Ascending aorta (tissue), 2 donors: ENCODE data around the gene ACKR2. TPM values are rescaled to one million over a fixed set of nuclear protein-coding genes. Genes with fewer than 3 reads are reported as not detected.

ENCODE experiments used
- DNase-seq, 2 donors: peaks; one replicate each; pipeline ENCODE4 v3.0.0-alpha.2; 2019; ENCODE audit warnings: low spot score in 2 of 2
- H3K27ac ChIP-seq, 2 donors: fragments of 200-600 bp; sonication (generic); one replicate each; pipeline ENCODE4 v1.5.1; 2016 to 2017; ENCODE audit warnings: mild to moderate bottlenecking in 1 of 2
- H3K27me3 ChIP-seq: fragments of 200-600 bp; sonication (generic); one replicate; pipeline ENCODE4 v1.5.1; 2017
- H3K36me3 ChIP-seq, 2 donors: fragments of 200-600 bp; sonication (generic); one replicate each; pipeline ENCODE4 v1.5.1; 2016
- H3K4me1 ChIP-seq, 2 donors: fragments of 200-600 bp; sonication (generic); one replicate each; pipeline ENCODE4 v1.5.1; 2016 to 2017; ENCODE audit warnings: mild to moderate bottlenecking in 1 of 2
- H3K4me3 ChIP-seq, 2 donors: fragments of 200-600 bp; sonication (generic); one replicate each; pipeline ENCODE4 v1.5.1; 2016 to 2017; ENCODE audit warnings: mild to moderate bottlenecking in 1 of 2
- H3K9me3 ChIP-seq, 2 donors: fragments of 200-600 bp; sonication (generic); one replicate each; pipeline ENCODE4 v1.5.1; 2016
- CTCF ChIP-seq, 3 experiments: fragments of 200-600 bp in 2 of 3; fragments of 450-650 bp in 1 of 3; sonication (generic) in 2 of 3; IDR thresholded peaks; one replicate each; pipeline ENCODE4 v1.5.1; 2016 to 2019; ENCODE audit warnings: antibody characterized with exemption in 3 of 3, mild to moderate bottlenecking in 1 of 3, moderate library complexity in 1 of 3
- intact Hi-C: fragments of 100-400 bp; cut with DNase I; formaldehyde crosslinking; loops from one replicate; pipeline ENCODE4 v1.15.1; 2023
- total RNA-seq: library from RNA; depleted of rRNA; stranded (reverse); fragments of >200 nt; gene quantifications from one replicate; pipeline ENCODE4 v1.1.0, GENCODE V29; 2016

ACKR2 gene
- total RNA-seq = 24.5 TPM

- intact Hi-C loops = no loop called here
- Histone ChIP-seq H3K9me3 (no peaks in the 10 kb centered on the region), H3K36me3 (no peaks in the 10 kb centered on the region), H3K27ac (no peak within 1 kb of the TSS), H3K27me3 (no peaks in the 10 kb centered on the region), H3K4me1 (peaks cover 0 to 4% of the 10 kb centered on the region in 2 donors), H3K4me3 (no peak within 1 kb of the TSS)
- no peak for TF ChIP-seq CTCF (IDR thresholded peaks at IDR 0.05)
- no peak for DNase-seq
Measured at GRCh38 chr3:42809202-42809601, at the start of gene ACKR2. ACKR2 (plus strand) TSS chr3:42809445; CDS start chr3:42864503, 55,058 bp downstream.

GRCh38 chr3:42762046-42762724 lies 47.1 kb upstream of the ACKR2 start:
- intact Hi-C loops = no loop called here
- no peak for DNase-seq
- TF ChIP-seq CTCF (IDR thresholded peaks at IDR 0.05) = no peak
- Histone ChIP-seq H3K27ac (no peak overlapping the region), H3K4me3 (no peak overlapping the region), H3K4me1 (no peaks in the 10 kb centered on the region), H3K36me3 (no peaks in the 10 kb centered on the region), H3K9me3 (no peaks in the 10 kb centered on the region), H3K27me3 (no peaks in the 10 kb centered on the region)

GRCh38 chr3:42763021-42763420 lies 46.2 kb upstream of the ACKR2 start:
- Histone ChIP-seq H3K4me1 (no peaks in the 10 kb centered on the region), H3K27ac (no peak overlapping the region), H3K36me3 (no peaks in the 10 kb centered on the region), H3K27me3 (no peaks in the 10 kb centered on the region), H3K9me3 (no peaks in the 10 kb centered on the region), H3K4me3 (no peak overlapping the region)
- TF ChIP-seq CTCF (IDR thresholded peaks at IDR 0.05) = no peak
- no peak for DNase-seq
- intact Hi-C loops = no loop called here

GRCh38 chr3:42764115-42764514 lies 45.1 kb upstream of the ACKR2 start:
- Histone ChIP-seq H3K4me1 (no peaks in the 10 kb centered on the region), H3K9me3 (no peaks in the 10 kb centered on the region), H3K27ac (no peak overlapping the region), H3K4me3 (no peak overlapping the region), H3K27me3 (no peaks in the 10 kb centered on the region), H3K36me3 (no peaks in the 10 kb centered on the region)
- no peak for DNase-seq
- intact Hi-C loops = no loop called here
- no peak for TF ChIP-seq CTCF (IDR thresholded peaks at IDR 0.05)

DNA sequence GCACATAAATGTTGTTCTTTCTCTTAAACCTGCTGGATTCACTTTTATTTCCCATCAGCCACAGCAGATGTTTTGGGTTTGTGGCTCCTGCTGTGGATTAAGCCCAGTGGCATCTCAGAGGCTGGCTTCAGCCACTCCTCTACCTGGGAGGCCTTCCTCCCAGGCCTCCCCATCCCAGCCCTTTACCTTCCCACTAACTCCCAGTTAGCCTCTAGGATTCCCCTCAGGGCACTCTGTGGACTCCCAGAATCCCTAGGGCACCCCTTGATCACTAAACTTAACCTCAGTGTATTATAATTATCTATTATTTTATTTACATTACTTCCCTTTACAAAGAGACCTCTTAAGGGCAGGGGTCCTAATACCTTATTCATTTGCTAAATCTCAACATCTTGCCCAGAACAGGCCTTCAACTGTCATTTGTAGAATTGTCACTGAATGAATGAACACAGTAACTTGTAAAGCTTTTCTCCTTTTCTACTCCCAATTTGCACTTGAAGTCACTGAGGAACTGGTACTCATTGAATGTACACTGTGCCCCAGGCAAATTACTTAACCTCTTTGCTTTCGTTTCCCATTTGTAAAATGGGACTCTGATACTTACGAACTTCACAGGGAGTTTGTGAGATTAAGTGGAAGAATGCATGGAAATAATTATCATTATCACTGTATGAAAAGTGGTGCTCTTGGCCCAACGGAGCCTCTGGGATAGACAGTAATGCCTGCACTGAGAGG lies 44.5 kb upstream of the ACKR2 start:
- Histone ChIP-seq H3K4me3 (no peak overlapping the region), H3K9me3 (no peaks in the 10 kb centered on the region), H3K4me1 (no peaks in the 10 kb centered on the region), H3K27me3 (no peaks in the 10 kb centered on the region), H3K36me3 (no peaks in the 10 kb centered on the region), H3K27ac (no peak overlapping the region)
- TF ChIP-seq CTCF (IDR thresholded peaks at IDR 0.05) = no peak
- no peak for DNase-seq
- intact Hi-C loops = no loop called here
